Measurements from ENCODE around the gene CDK10.

Gene CDK10

GRCh38 chr16:89642574-89642973, 43.9 kb upstream of the CDK10 start:
- no peak for TF ChIP-seq NFIC (IDR thresholded peaks at IDR 0.05)

GRCh38 chr16:89643769-89644300, 42.7 kb upstream of the CDK10 start:
- TF ChIP-seq USF1 (IDR thresholded peaks at IDR 0.05) = no peak
- no peak for TF ChIP-seq MAX (IDR thresholded peaks at IDR 0.05)

- TF ChIP-seq RAD21 (IDR thresholded peaks at IDR 0.05; ENCODE audit: low read depth) (no peak), ZBTB7A (IDR thresholded peaks at IDR 0.05; ENCODE audit: low read depth) (no peak)
These were observed 41.4 kb upstream of the CDK10 start for GRCh38 chr16:89645122-89645521.

- no peak for TF ChIP-seq YY1 (IDR thresholded peaks at IDR 0.05; ENCODE audit: low read depth)
- no peak for TF ChIP-seq EGR1 (IDR thresholded peaks at IDR 0.05)
- no peak for TF ChIP-seq FOXM1 (IDR thresholded peaks at IDR 0.05; ENCODE audit: borderline replicate concordance, low read depth)
- TF ChIP-seq TCF12 (IDR thresholded peaks at IDR 0.05; ENCODE audit: low read depth) = no peak
- TF ChIP-seq CREB1 (IDR thresholded peaks at IDR 0.05; ENCODE audit: low read depth) = no peak
- no peak for TF ChIP-seq REST (IDR thresholded peaks at IDR 0.05; ENCODE audit: low read depth)
- no peak for TF ChIP-seq NFIC (IDR thresholded peaks at IDR 0.05)
- TF ChIP-seq CEBPB (IDR thresholded peaks at IDR 0.05) = no peak
- no peak for TF ChIP-seq ZBTB7A (IDR thresholded peaks at IDR 0.05; ENCODE audit: low read depth)
- no peak for TF ChIP-seq MAX (IDR thresholded peaks at IDR 0.05)
- no peak for TF ChIP-seq USF1 (IDR thresholded peaks at IDR 0.05)
These were observed 40.2 kb upstream of the CDK10 start for GRCh38 chr16:89646270-89646669.

- TF ChIP-seq RAD21 (IDR thresholded peaks at IDR 0.05; ENCODE audit: low read depth) (no peak), NFIC (IDR thresholded peaks at IDR 0.05) (no peak), USF1 (IDR thresholded peaks at IDR 0.05) (no peak), CREB1 (IDR thresholded peaks at IDR 0.05; ENCODE audit: low read depth) (no peak), YY1 (IDR thresholded peaks at IDR 0.05; ENCODE audit: low read depth) (no peak)
These were observed 39.6 kb upstream of the CDK10 start for GRCh38 chr16:89646906-89647305.

- TF ChIP-seq USF1 (IDR thresholded peaks at IDR 0.05) (no peak), EP300 (IDR thresholded peaks at IDR 0.05; ENCODE audit: borderline replicate concordance) (no peak), TAF1 (IDR thresholded peaks at IDR 0.05; ENCODE audit: low read depth) (no peak), TCF12 (IDR thresholded peaks at IDR 0.05; ENCODE audit: low read depth) (no peak), TEAD4 (IDR thresholded peaks at IDR 0.05) (no peak), FOXM1 (IDR thresholded peaks at IDR 0.05; ENCODE audit: borderline replicate concordance, low read depth) (no peak), YY1 (IDR thresholded peaks at IDR 0.05; ENCODE audit: low read depth) (no peak), ZBTB7A (IDR thresholded peaks at IDR 0.05; ENCODE audit: low read depth) (no peak), REST (IDR thresholded peaks at IDR 0.05; ENCODE audit: low read depth) (no peak), EGR1 (IDR thresholded peaks at IDR 0.05) (no peak), RAD21 (IDR thresholded peaks at IDR 0.05; ENCODE audit: low read depth) (no peak), CREB1 (IDR thresholded peaks at IDR 0.05; ENCODE audit: low read depth) (no peak), NFIC (IDR thresholded peaks at IDR 0.05) (no peak), CEBPB (IDR thresholded peaks at IDR 0.05) (no peak), MAX (IDR thresholded peaks at IDR 0.05) (no peak)
These were observed 34.9 kb upstream of the CDK10 start for GRCh38 chr16:89651584-89651983.

Data from Ishikawa (cell line).